Measurements from ENCODE around the gene POMT2.

Gene POMT2

DNA sequence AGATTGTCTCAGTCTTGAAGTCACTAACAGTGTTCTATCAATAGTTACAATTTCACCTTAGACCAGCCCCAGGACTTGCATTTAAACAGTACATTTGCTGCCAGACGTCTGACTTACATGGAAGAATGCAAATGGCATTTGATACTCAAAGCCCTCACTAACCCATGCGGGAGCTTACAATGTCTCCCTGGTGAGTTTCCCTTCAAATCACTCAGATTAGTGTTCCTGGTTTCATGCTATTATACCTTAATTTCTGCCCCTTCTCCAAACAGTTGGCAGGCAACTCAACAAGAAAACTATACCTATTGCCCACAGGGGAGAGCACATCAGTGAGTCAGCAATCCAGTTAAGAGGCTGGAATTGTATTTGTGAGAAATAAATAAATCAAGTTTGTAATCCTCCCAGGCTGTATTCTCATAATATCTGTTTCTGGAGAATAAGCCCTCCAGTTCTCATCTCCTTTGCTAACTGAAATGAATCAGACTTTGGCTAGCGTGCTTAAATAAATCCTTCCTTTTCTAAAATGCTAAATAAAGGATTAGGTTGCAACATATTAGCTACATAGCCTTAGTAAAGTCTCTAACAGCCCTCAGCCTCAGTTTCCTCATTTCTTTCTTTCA is 23.8 kb upstream of the POMT2 start:
- H3K4me3 ChIP-seq (ENCODE audit: low read depth, low read length, poor library complexity, severe bottlenecking), result no peak overlapping the region
- no peak overlapping the region for H3K4me2 ChIP-seq (ENCODE audit: low read length)
- H3K4me1 ChIP-seq (ENCODE audit: insufficient read depth, low read length, severe bottlenecking), result peaks cover 20% of the 10 kb centered on the region
- H3K36me3 ChIP-seq (ENCODE audit: insufficient read depth, low read length), result peaks cover 88% of the 10 kb centered on the region
- no peaks in the 10 kb centered on the region for H4K20me1 ChIP-seq (ENCODE audit: insufficient read depth, low read length)
- no peaks in the 10 kb centered on the region for H3K27me3 ChIP-seq (ENCODE audit: insufficient read depth, low read length)
- H3F3A ChIP-seq (ENCODE audit: insufficient read depth, low read length), result no peaks in the 10 kb centered on the region
- H3K9ac ChIP-seq (ENCODE audit: low read length), result no peak overlapping the region
- TF ChIP-seq EZH2 (IDR thresholded peaks at IDR 0.05; ENCODE audit: borderline replicate concordance, low read length), result no peak
- TF ChIP-seq, protein P1, sequence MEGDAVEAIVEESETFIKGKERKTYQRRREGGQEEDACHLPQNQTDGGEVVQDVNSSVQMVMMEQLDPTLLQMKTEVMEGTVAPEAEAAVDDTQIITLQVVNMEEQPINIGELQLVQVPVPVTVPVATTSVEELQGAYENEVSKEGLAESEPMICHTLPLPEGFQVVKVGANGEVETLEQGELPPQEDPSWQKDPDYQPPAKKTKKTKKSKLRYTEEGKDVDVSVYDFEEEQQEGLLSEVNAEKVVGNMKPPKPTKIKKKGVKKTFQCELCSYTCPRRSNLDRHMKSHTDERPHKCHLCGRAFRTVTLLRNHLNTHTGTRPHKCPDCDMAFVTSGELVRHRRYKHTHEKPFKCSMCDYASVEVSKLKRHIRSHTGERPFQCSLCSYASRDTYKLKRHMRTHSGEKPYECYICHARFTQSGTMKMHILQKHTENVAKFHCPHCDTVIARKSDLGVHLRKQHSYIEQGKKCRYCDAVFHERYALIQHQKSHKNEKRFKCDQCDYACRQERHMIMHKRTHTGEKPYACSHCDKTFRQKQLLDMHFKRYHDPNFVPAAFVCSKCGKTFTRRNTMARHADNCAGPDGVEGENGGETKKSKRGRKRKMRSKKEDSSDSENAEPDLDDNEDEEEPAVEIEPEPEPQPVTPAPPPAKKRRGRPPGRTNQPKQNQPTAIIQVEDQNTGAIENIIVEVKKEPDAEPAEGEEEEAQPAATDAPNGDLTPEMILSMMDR (IDR thresholded peaks at IDR 0.05; ENCODE audit: low read length), result no peak
- H3K9me3 ChIP-seq (ENCODE audit: low read length), result no peaks in the 10 kb centered on the region
- no peaks in the 10 kb centered on the region for H3K79me2 ChIP-seq (ENCODE audit: insufficient read depth, low read length)
- H3K27ac ChIP-seq (ENCODE audit: low read depth, low read length, poor library complexity, severe bottlenecking), result no peak overlapping the region
- H2AFZ ChIP-seq (ENCODE audit: low read length), result no peak overlapping the region
- H3K9me2 ChIP-seq (ENCODE audit: low read depth, low read length), result no peaks in the 10 kb centered on the region

DNA sequence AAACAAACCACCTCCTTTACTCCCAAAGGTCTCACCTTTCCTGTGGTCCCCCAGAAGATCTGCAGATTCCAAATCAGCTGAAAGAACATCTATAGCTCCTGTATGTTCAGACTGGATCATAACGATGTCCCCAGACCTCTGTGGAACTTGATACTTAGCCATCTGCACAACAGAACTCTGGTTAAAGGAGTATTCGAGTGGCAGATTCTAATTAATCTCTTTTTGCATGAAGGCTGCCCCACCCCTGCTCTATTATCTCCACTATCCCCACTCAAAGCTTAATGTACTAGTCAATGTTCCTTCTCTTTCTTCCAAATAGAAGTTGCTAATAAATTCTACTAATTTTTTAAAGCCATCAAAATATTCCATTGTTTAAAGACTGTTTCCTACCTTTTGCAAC is 23.0 kb upstream of the POMT2 start:
- Histone ChIP-seq H3K9me2 (ENCODE audit: low read depth, low read length) (no peaks in the 10 kb centered on the region), H3K79me2 (ENCODE audit: insufficient read depth, low read length) (no peaks in the 10 kb centered on the region), H3K4me3 (ENCODE audit: low read depth, low read length, poor library complexity, severe bottlenecking) (no peak overlapping the region), H2AFZ (ENCODE audit: low read length) (no peak overlapping the region), H3K9me3 (ENCODE audit: low read length) (no peaks in the 10 kb centered on the region), H3K27ac (ENCODE audit: low read depth, low read length, poor library complexity, severe bottlenecking) (no peak overlapping the region), H3F3A (ENCODE audit: insufficient read depth, low read length) (no peaks in the 10 kb centered on the region), H3K9ac (ENCODE audit: low read length) (no peak overlapping the region), H3K36me3 (ENCODE audit: insufficient read depth, low read length) (peaks cover 88% of the 10 kb centered on the region), H3K4me2 (ENCODE audit: low read length) (no peak overlapping the region), H3K4me1 (ENCODE audit: insufficient read depth, low read length, severe bottlenecking) (peaks cover 13% of the 10 kb centered on the region), H3K27me3 (ENCODE audit: insufficient read depth, low read length) (no peaks in the 10 kb centered on the region), H4K20me1 (ENCODE audit: insufficient read depth, low read length) (no peaks in the 10 kb centered on the region)
- TF ChIP-seq EZH2 (IDR thresholded peaks at IDR 0.05; ENCODE audit: borderline replicate concordance, low read length), result no peak
- TF ChIP-seq, protein P1 (IDR thresholded peaks at IDR 0.05; ENCODE audit: low read length), result no peak

DNA sequence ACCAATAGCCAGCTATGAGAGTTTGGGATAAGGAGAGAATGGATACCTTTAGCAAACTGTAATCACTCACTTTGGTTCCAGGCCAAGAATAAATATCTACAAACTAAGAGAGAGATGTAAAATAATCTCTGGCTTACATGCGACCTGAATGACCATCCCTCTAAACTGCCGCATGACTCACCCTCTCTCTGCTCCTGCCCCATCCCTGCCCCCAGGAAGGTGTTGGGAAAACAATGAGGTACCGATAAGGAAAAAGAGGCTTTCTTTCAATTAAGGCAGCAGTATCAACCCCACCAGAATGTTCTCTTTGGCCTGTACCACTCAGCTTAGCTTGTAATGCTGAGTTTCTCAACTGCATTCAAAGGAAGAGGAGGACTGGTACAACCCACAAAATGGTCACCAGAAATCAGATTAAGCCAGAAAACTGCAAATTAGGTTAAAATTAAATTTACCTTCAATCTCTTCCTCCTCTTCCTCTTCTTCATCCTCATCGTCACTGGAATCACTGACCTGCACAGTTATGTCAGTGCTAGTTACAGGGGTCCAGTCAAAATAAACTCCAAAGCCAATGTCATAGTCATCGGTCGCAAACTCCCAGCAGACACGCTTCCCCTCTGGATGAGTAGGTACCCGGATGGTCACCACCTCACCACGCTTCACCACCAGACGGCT is 22.2 kb upstream of the POMT2 start:
- H4K20me1 ChIP-seq (ENCODE audit: insufficient read depth, low read length), result no peaks in the 10 kb centered on the region
- no peak overlapping the region for H3K9ac ChIP-seq (ENCODE audit: low read length)
- H2AFZ ChIP-seq (ENCODE audit: low read length), result no peak overlapping the region
- peaks cover 5% of the 10 kb centered on the region for H3K4me1 ChIP-seq (ENCODE audit: insufficient read depth, low read length, severe bottlenecking)
- H3K79me2 ChIP-seq (ENCODE audit: insufficient read depth, low read length), result no peaks in the 10 kb centered on the region
- no peaks in the 10 kb centered on the region for H3K27me3 ChIP-seq (ENCODE audit: insufficient read depth, low read length)
- H3K9me3 ChIP-seq (ENCODE audit: low read length), result no peaks in the 10 kb centered on the region
- no peak overlapping the region for H3K4me3 ChIP-seq (ENCODE audit: low read depth, low read length, poor library complexity, severe bottlenecking)
- no peaks in the 10 kb centered on the region for H3K9me2 ChIP-seq (ENCODE audit: low read depth, low read length)
- no peak overlapping the region for H3K4me2 ChIP-seq (ENCODE audit: low read length)
- TF ChIP-seq, protein P1 (IDR thresholded peaks at IDR 0.05; ENCODE audit: low read length), result no peak
- no peak for TF ChIP-seq EZH2 (IDR thresholded peaks at IDR 0.05; ENCODE audit: borderline replicate concordance, low read length)
- H3K36me3 ChIP-seq (ENCODE audit: insufficient read depth, low read length), result peaks cover 85% of the 10 kb centered on the region
- no peak overlapping the region for H3K27ac ChIP-seq (ENCODE audit: low read depth, low read length, poor library complexity, severe bottlenecking)
- no peaks in the 10 kb centered on the region for H3F3A ChIP-seq (ENCODE audit: insufficient read depth, low read length)
